Non-pigmented ciliary epithelial cell (primary cell): ENCODE measurements around the gene DPYD.

Experiments used
- DNase-seq: peaks from one replicate; pipeline ENCODE4 v3.0.0-alpha.2; 2010; ENCODE audit warnings: low read depth

Gene DPYD

DNA sequence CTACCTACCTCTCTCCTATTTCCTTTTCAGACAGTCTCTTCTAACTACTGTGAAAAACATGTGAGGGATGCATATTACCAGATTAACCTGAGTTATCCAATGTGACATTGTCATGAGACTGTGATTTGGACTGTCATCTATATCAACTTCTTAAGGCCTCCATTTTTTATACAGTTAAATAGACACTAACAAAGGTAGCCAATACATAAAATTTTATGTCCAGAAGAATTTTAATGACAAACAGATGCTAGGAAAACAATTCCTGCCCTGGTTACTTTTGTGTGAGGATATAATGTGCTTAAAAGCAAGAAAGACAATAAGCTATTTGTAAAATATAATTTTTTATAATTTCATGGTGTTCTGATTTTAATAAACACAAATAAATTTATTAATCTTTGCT is 136.2 kb downstream of the DPYD start:
- DNase-seq = no peak

DNA sequence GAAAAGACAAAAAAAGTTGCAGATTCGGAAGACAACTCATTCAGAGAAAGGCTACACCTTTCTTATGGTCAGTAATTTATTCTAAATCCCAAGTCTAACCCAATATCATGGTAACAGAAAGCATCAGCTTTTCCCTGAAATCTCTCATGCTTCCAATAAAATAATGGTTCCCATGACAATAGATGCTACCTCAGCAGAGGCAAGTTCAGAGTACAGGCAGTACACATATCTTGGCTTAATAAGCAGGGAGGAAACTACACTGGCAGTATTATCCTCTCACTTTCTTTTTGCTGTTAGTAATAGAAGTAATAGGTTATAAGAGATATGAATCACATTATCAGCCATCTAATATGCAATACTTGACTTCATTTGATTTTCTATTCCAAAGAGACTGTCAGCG is 137.1 kb downstream of the DPYD start:
- no peak for DNase-seq

DNA sequence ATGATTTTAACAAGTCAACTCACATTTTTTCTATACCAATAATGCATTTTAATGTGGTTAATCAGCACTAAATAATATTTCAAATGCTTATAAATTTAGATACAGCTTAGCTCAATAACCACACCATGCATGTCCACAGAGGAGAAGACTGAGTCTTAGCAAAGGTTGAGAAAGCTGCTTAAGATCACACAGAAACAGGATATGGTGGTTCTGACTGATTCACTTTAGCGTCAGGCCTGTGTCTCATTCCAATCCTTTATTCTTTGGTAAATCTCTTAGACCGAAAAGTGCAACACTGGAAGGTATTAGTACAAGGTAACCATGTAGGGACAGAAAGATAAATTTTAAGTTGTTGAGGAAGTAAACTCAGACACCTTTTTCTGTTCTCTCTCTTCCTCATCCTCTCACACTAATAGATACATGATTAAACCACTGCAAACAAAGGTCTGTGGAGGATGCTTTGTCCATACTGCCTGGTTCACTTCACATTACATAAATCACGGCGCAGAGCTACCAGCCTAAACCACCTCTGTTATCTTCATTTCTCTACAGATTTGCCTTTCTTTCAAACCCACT is 139.0 kb downstream of the DPYD start:
- no peak for DNase-seq

DNA sequence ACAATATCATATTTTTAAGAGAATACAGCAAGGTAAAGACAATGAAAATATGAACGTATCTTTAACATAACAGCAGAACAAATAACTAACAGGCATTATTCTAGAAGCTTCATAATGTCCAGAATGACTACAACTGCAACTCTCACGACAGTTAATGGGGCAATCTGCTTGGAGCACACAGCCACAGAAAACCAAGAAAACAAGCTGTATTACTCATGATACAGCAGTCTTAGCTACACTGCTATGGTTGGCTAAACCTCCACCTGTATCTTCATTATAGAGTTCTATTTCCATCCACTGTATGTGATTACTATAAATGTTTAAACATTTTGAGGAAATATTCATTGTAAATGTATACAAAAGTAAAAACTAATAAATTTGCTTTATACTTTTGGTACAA is 139.9 kb downstream of the DPYD start:
- no peak for DNase-seq

DNA sequence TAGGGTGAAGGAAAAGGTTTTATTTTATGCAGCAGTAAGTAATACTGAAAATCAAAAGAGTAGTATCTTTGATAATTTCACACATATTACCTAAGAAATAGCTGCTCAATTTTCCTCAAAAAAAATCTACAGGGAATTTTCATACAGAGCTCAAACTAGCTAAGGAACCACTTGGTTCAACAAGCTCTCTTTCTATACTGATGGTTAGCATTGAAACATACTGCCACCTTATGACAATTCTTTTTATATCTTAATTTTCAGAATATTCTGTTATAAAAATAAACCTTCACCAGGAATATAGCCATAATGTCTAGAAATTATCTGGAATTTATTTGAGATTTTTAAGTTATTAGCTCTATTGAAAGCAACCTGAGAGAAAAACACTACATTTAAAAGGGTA is 142.1 kb downstream of the DPYD start:
- no peak for DNase-seq

DNA sequence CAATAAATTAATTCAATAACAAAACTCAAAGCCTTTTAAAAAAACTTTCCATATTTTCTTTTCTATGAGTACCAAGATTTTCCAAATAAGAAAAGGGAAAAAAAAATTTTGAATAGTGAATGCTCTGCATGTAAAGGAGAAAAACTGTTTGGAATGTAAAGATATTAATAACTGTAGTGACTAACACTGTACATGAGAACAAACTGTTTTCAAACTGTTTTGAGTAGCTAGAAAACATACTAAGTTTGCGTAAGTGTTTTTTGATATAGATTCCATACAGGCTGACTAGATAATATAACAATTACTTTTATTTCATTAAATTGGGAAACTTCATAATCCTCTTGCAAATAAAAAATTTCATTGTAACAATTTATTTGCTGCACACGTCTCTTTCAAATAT is 150.5 kb downstream of the DPYD start:
- DNase-seq = no peak

DNA sequence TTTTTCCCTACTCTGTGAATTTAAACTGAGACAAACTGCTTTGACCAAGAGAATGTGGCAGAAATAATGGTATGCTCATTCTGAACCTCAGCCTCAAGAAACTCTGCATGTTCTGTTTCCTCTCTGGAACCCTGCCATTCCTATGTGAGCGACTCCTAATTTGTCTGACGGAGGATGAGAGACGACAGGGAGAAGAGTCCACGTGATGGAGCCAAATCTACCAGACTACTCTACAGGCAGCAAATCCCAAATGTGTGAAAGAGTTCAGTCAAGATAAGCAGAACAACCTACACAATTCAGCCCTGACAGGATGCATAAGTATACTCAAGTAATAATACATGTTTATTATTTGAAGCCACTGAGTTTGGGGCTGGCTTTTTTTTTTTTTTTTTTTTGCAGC is 153.5 kb downstream of the DPYD start:
- no peak for DNase-seq

DNA sequence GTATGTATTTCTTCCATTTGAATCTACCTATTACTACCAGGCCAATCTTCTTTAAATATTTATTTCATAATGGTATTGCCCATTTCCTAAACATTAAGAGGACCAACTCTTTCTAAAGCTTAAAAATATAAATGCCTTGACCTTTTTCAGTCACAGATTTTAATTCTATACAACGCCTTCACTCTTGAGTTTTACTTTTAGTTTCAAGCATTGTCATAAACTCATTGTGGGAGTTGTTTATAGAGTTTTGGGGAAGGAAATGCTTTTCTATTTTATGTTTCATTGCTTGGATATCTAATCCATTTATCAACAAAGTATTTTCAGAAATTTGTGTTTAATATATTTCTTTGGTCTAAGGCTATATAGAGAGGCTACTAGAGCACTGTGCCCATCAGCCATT is 155.8 kb downstream of the DPYD start:
- DNase-seq = no peak

DNA sequence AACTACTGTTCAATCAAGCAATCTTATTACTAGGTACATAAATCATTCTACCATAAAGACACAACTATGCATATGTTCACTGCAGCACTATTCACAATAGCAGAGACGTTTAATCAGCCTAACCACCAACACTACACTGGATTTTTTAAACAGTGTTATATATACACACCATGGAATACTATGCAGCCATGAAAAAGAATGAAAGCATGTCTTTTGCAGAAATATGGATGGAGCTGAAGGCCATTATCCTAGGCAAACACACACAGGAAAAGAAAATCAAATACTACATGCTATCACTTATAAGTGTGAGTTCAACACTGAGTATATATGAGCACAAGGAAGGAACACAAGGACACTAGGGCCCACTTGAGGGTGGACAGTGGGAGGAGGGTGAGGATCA is 159.2 kb downstream of the DPYD start:
- no peak for DNase-seq

DNA sequence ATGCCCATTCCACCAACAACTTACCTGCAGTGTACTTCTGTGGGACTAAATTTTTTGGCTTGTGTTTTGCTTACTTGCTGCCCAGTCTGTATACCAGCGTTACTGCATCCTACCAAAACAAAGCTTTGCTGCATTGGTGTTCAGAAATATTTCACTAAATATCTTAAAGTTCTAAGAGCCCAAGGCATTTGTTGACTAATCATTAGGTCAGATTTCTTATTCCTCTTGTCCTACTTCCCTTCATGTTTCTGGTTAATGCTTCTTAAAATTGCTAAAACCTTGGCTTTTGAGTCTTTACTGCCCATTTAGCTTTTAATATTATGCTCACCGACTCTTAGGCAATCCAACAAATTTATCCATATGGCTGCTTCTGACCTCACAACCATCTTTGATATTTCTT is 161.8 kb downstream of the DPYD start:
- no peak for DNase-seq

DNA sequence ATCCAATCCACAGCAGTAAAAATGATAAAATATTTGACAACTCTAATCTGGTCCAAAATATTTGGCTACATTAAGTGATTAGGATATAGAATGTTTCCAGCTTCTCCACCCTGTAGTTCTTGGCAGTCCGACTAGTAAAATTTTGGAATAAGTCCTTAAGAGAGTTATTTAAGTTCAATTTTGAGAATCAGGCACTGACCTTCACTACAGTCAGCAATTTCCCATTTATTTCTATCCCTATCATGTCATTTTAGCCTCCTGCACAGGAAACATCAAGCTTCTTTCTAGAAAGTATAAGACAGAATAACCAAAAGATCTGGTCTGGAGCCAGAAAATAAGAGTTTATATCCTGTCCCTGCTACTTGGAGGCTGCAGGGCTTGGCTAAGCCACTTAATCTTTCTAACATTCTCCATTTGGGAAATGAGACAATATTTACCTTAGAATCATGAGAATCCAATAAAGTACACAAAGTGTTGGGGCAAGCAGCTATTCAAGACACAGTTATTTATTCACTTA is 162.2 kb downstream of the DPYD start:
- no peak for DNase-seq

DNA sequence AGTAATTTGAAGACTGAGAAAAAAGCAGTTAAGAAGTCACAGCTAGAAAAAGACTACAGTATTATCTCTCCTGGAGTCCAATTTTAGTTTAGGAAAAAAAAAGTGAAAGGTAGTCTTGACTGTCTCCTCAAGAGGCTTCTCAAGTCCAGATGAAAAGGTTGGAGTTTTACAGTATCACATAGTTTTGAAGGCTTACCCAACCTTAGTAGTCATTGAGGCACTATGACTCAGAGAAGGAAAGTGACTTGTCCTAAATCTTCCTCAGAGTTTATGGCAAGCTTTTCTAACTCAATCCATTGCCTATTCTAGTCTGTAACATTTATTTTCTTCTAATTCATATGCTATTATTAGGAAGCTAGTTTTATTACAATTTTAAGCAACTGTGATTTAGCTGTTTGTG is 174.9 kb downstream of the DPYD start:
- no peak for DNase-seq

DNA sequence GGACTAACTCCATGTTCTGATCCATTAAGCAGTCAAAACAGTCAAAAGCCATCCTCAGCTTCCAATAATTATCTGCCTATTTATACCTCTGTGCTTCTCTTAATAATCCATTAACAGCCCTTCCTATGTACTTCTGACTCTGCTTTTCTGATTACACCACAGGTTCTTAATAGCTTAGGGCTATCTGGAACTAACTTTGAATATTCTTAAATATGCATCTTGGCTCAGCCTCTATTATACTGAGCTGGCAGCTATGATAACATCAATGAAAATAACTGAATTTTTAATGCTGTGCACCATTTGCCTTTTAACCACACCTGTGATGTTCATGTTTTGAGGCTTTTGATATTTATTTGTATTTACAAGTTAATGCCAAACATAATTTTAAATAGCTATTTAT is 175.9 kb downstream of the DPYD start:
- DNase-seq = no peak

DNA sequence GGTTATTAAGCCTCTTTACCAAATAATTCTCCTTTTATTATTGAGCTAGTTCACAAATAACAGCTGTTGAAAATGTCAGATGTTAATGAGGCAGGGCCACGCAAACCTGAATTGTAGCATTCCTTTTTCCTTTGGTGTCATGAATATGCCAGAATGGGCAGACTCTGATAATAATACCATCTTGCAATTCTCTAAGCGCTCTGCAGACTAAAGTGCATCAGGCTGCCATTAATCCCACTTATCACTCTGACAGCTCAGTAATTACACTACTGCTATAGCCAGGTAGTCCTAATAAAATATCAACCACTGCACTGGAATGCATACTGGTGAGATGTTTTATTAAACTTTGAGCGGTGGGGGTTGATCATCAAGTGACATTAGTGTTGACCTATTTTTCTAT is 177.7 kb downstream of the DPYD start:
- DNase-seq = no peak

DNA sequence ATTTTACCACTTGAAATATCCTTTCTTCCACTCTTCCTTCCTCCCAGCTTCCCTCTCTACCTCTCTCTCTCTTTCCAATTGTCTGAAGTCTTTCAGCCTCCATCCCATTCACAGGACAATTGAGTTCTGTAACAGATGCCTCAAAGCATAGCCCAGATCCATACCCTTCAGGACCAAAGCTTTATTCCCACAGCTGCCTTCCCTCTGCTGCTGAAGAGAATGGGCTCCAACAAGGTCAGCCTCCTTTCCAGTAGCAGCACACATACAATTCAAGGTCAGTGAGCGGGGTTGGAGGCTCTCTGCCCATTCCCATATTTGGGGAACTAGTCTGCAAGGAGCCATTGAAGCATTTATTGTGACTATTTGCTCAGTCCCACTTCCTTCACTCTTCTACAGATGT is 179.9 kb downstream of the DPYD start:
- no peak for DNase-seq

DNA sequence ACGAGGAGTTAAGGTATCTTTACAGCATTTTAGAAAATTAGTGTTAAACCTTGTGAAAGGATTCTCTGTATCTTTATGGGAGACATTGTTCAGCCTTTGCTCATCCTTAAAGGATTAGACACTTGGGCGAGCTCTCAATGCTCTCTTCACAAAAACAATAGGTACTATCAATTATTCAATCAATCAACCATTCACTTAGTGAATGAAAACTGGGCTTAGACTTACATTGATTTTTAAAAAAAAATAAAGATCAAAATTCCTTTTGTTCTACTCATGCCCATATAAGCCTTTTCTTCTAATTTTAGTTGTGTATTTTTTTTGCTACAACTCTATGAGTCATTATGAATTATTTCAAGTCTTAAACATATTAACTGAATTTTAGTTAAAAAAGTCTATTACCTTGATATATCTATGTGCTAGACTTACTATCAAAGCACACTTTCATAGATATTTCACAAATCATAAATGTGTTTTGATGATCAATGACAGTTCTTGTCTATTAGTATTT is 181.2 kb downstream of the DPYD start:
- no peak for DNase-seq

DNA sequence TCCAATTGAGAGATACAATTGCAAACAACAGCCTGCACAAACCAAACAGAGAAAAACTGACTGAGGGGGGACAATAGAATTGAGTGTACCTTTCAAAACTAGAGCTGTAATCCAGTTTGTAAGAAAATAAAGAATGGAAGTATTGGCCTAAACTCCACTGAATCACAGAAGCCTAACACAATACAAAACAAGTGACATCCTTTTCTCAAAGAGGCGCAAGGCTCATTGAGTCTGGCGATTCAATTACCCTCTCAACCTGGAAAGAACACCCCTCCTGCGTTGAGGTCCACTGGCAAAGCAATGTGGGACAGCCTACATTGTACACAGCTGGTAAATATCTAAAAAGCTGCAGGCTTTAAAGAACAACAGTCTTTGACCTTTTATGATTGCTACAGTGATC is 182.6 kb downstream of the DPYD start:
- DNase-seq = no peak

DNA sequence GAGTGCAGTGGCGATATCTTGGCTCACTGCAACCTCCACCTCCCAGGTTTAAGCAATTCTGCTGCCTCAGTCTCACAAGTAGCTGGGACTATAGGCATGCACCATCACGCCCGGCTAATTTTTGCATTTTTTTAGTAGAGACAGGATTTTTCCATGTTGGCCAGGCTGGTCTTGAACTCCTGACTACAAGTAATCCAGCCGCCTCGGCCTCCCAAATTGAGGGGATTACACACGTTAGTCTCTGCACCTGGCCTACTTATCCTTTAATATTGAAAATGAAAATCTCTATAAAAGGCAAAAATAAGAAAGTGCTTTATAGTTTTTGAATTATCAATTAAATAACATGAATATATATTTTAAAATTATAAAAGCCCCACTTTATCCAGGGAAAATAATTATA is 190.6 kb downstream of the DPYD start:
- no peak for DNase-seq

DNA sequence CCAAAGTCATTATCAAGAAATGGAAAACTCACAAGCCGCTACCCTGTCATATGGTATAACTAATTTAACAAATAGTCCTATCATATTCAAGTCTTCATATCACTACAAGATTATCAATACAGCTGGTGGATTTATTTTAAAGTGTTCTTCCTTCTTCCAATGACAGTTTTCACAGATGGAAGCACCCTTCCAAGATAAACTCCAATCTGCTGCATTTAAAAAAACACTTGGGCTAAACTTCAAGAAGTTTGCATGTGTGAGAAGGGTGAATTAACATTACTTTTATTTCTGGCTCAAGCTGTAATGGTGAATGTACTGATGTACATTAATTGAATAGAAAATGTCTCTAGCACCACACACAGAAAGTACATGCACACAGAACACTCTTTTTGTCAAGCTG is 192.4 kb downstream of the DPYD start:
- no peak for DNase-seq

DNA sequence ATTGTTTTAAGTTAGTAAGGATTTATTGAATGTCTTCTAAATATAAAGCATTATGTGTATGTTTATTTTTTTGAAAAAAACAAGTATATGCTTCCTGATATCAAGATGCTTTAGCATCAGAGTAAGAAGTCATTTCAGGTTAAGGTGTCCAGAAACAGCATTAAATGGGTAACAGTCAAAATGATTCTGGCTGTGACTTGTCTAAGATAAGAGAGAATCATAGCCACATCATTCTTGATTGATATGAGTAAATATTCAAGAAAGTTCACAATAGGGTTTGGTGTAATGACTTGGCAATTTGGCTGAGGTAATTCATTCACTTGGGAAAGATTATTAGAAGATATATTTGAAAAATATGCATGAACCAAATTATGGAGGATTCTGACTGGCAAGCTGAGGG is 193.8 kb downstream of the DPYD start:
- no peak for DNase-seq

DNA sequence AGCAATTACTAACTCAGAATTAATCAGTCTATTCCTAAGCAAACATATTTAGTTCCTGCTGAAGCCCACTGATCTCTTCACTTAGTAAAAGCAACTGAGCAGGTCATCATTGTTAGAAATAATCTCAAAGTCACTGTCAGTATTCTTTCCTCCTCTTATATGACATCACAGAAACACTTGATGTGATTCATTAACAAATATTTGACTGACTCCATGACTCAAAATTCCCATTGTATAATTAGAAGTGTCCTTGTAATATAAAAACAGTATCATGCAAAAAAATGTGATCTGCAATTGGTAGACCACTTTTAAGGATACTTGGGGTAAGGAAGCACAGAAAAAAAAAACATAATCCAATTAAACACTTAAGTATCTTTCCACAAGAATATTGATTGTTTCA is 194.4 kb downstream of the DPYD start:
- no peak for DNase-seq

DNA sequence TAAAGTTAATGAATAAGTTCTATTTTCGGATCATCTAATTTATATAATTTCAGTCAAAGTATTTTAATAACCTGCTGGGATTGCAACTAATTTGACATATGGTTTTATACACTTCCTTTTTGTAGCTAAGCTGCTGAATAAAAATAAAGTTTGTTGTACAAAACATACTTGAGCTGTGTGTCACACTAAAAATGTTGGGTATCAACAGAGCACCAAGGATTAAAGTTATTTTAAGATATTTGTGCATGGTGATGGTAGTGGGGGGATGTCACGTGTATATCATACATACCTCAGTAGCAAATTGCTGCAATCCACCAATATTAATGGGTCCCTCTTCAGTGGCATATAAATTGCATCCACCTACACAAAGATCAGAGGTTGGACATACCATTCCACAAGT is 199.6 kb downstream of the DPYD start:
- DNase-seq = peak; percentile 30

DNA sequence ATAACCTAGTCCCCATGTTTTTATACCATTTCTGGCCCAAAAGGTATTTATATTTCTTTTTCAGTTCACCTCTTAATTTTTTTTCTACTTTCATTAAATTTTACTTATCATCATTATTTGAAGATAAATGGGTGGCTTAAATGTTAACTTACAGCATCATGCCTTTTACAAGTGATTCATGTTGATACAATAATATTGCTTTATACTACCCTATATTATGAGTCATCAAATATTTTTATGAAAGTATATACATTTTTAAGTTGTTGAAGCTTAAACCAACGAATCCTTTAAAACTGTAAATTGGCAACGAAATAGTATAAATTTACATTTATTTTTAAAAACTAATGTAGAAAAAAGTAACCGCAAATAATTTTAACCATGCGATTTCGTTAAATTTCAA is 207.9 kb downstream of the DPYD start:
- DNase-seq = no peak

DNA sequence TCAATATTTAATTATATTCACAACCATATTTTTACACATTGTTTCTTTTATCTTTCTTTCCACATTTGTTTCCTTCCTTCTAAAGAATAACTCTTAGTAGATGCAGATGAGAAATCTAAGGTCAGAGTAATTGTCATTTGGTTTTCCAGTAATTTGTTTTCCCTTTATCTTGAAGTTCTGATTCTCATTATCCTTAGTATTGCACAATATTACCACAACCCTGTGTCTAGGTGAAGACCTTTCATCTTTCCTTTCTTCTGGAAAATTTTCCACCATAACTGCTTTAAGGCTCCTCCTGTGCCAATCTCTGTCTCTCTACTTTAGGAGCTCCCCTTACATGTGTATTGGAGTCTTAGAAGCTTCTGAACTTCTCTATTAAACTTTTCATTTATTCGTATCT is 209.0 kb downstream of the DPYD start:
- DNase-seq = no peak

DNA sequence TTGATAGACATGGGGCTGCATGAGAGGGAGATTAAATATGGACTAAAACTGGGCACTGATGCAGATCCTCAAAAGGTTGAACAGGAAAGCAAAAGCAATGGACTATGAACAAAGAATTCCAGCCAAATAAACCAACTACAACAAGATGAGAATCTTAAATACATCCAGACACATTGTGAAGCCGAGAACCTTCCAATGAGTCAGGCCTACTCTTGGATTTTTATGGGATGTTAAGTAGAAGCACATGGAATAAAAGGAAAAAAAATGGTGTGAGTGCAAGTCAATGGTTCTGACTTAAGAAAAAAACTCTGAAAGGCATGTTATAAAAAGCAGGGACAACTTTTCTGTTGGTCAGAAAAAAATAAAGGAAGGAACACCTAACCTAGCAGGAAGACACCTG is 227.2 kb downstream of the DPYD start:
- no peak for DNase-seq
